Natural killer cell (primary cell): ENCODE data around the gene PADI1. TPM values are rescaled to one million over a fixed set of nuclear protein-coding genes. Genes with fewer than 3 reads are reported as not detected.
"Not testable (repeated sequence)": the region's sequence is repeated elsewhere in the genome, so short reads cannot be mapped to it uniquely, and the experiment has no call there.

ENCODE experiments used
- ATAC-seq, 3 donors: fragments of 150-1000 bp in 2 of 3; fragments of 200-7000 bp in 1 of 3; cut with Tn5 transposase; 1 replicate in 1 of 3; 2 replicates in 2 of 3; pipeline ENCODE4 v1.10.0; 2021; ENCODE audit warnings: mild to moderate bottlenecking in 2 of 3, moderate library complexity in 2 of 3
- DNase-seq, 2 donors: peaks; one replicate each; pipeline versions ENCODE4 v3.0.0 to v3.0.0-alpha.2; 2013 to 2021; ENCODE audit warnings: mixed read lengths in 1 of 2
- H3K27ac ChIP-seq: one replicate; pipeline ENCODE4 v1.5.1; 2013; ENCODE audit warnings: mild to moderate bottlenecking, low read length
- H3K27me3 ChIP-seq: one replicate; pipeline ENCODE4 v1.6.1; 2013; ENCODE audit warnings: low read length; ENCODE audit not compliant: control insufficient read depth, insufficient read depth
- H3K36me3 ChIP-seq: one replicate; pipeline ENCODE4 v1.6.1; 2013; ENCODE audit warnings: low read length; ENCODE audit not compliant: control insufficient read depth, insufficient read depth
- H3K4me1 ChIP-seq: one replicate; pipeline ENCODE4 v1.6.1; 2013; ENCODE audit warnings: low read length; ENCODE audit not compliant: control insufficient read depth, insufficient read depth
- H3K4me3 ChIP-seq: one replicate; pipeline ENCODE4 v1.5.1; 2013; ENCODE audit warnings: low read length
- H3K9me3 ChIP-seq: one replicate; pipeline ENCODE4 v1.6.1; 2013; ENCODE audit warnings: low read length; ENCODE audit not compliant: control insufficient read depth, insufficient read depth
- H3K27ac Mint-ChIP-seq, 2 donors: one replicate each; pipeline ENCODE4 v1.8.0; 2022; ENCODE audit warnings: mild to moderate bottlenecking in 2 of 2, mixed read lengths in 2 of 2, moderate library complexity in 1 of 2
- H3K27me3 Mint-ChIP-seq, 2 donors: one replicate each; pipeline ENCODE4 v1.8.0; 2022; ENCODE audit warnings: low read depth in 2 of 2, mixed read lengths in 2 of 2
- H3K36me3 Mint-ChIP-seq: one replicate; pipeline ENCODE4 v1.8.0; 2022; ENCODE audit warnings: mixed read lengths
- H3K4me1 Mint-ChIP-seq, 2 donors: one replicate each; pipeline ENCODE4 v1.8.0; 2022; ENCODE audit warnings: mixed read lengths in 2 of 2
- H3K4me3 Mint-ChIP-seq: one replicate; pipeline ENCODE4 v1.8.0; 2022; ENCODE audit warnings: mild to moderate bottlenecking, moderate library complexity, mixed read lengths
- H3K9me3 Mint-ChIP-seq, 2 donors: one replicate each; pipeline ENCODE4 v1.8.0; 2022; ENCODE audit warnings: mixed read lengths in 2 of 2
- WGBS: methylation state at CpG from one replicate; pipeline ENCODE4 v1.1.7; 2013; ENCODE audit warnings: missing lambda C conversion rate; ENCODE audit not compliant: insufficient coverage; 5-methylcytosine and 5-hydroxymethylcytosine counted together
- intact Hi-C: fragments of 100-400 bp; cut with micrococcal nuclease; formaldehyde crosslinking; loops from one replicate; pipeline ENCODE4 v1.14.2; 2022
- total RNA-seq, 4 donors: library from RNA; stranded (reverse); fragments of 120-200 nt in 1 of 4; gene quantifications; one replicate each; pipeline versions ENCODE4 v1.2.3 to v1.2.4, GENCODE V29; 2013 to 2022
- TF ChIP-seq, protein P1 (sequence below): fragments of 200-600 bp; IDR thresholded peaks from one replicate; pipeline ENCODE4 v1.8.0; 2022; ENCODE audit warnings: antibody characterized with exemption

Gene PADI1
- total RNA-seq, 3 donors from 2014 or later (not counting 1 experiment from before 2014, with no cell fraction given) = not detected

DNA sequence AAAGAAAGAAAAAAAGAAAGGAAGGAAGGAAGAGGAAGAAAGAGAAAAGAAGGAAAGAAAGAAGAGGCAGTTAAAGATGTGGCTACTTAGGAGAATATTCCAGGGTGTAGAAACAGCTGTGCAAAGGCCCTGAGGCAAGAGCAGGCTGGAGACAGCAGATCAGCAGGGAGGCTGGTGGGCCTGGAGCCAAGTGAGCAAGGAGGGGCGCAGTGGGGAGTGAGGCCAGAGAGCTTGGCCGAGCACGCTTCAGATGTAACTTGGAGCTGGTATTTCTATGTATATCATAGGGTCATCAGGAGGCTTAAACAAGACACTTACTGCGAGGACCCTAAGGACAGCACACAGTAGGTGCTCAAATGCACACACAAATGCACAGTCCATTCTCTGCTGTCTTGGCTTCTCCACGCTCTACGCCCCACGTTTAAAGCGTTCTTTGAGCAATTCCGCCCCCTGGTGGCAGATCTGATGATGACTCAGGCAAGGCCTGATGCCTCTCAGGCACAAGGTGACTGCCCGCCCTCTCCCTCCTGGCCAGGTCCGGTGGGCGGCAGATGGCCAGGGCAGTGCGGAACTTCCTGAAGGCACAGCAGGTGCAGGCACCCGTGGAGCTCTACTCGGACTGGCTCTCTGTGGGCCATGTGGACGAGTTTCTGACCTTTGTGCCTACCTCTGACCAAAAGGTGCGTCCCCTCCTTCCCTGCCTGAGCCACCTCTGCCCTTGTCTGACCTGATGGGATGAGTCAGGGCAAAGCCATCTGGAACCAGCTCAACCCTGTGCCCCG is 32.0 kb downstream of the PADI1 start:
- H3K36me3 Mint-ChIP-seq = no peaks in the 10 kb centered on the region
- intact Hi-C loops = loop anchor here (1.0 to 5.0 kb wide), 2 partner anchors 112 to 285 kb away; no protein-coding TSS in a partner anchor
- ATAC-seq = peak; percentile 72 to 89 (median 79)
- H3K27ac ChIP-seq = no peak overlapping the region
- H3K9me3 Mint-ChIP-seq = no peaks in the 10 kb centered on the region
- TF ChIP-seq, protein P1, sequence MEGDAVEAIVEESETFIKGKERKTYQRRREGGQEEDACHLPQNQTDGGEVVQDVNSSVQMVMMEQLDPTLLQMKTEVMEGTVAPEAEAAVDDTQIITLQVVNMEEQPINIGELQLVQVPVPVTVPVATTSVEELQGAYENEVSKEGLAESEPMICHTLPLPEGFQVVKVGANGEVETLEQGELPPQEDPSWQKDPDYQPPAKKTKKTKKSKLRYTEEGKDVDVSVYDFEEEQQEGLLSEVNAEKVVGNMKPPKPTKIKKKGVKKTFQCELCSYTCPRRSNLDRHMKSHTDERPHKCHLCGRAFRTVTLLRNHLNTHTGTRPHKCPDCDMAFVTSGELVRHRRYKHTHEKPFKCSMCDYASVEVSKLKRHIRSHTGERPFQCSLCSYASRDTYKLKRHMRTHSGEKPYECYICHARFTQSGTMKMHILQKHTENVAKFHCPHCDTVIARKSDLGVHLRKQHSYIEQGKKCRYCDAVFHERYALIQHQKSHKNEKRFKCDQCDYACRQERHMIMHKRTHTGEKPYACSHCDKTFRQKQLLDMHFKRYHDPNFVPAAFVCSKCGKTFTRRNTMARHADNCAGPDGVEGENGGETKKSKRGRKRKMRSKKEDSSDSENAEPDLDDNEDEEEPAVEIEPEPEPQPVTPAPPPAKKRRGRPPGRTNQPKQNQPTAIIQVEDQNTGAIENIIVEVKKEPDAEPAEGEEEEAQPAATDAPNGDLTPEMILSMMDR = peak; percentile 89
- no peak overlapping the region for H3K4me3 Mint-ChIP-seq
- no peaks in the 10 kb centered on the region for H3K27me3 ChIP-seq
- peaks cover 0 to 4% of the 10 kb centered on the region in 2 donors for H3K27me3 Mint-ChIP-seq
- H3K4me1 Mint-ChIP-seq = no peaks in the 10 kb centered on the region
- no peaks in the 10 kb centered on the region for H3K9me3 ChIP-seq
- no peaks in the 10 kb centered on the region for H3K36me3 ChIP-seq
- no peak overlapping the region for H3K4me3 ChIP-seq
- DNase-seq = peak; percentile 81 to 89
- H3K27ac Mint-ChIP-seq = no peak overlapping the region
- H3K4me1 ChIP-seq = no peaks in the 10 kb centered on the region
- WGBS = 25% methylated on average over 18 of the region's 18 CpGs

DNA sequence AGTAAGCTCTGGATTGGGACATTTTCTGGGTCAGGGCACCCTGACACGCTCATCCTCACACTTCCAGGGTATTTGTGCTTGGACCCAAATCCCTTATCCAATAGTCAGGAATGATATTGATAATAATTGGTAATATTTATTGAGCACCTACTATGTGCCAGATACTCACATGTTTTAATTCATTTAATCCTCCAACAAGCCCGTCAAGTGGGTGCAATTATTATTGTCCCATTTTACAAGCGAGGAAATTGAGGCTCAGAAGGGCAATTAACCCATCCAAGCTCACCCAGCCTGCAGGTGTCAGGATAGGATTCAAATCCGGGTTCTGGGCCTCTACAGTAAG is 32.6 kb downstream of the PADI1 start:
- 78% methylated on average over 3 of the region's 4 CpGs for WGBS
- Histone ChIP-seq H3K27me3 (no peaks in the 10 kb centered on the region), H3K4me3 (no peak overlapping the region), H3K27ac (no peak overlapping the region), H3K4me1 (no peaks in the 10 kb centered on the region), H3K36me3 (no peaks in the 10 kb centered on the region), H3K9me3 (no peaks in the 10 kb centered on the region)
- peaks cover 0 to 4% of the 10 kb centered on the region in 2 donors for H3K27me3 Mint-ChIP-seq
- no peaks in the 10 kb centered on the region for H3K36me3 Mint-ChIP-seq
- TF ChIP-seq, protein P1 = no peak
- no peaks in the 10 kb centered on the region for H3K9me3 Mint-ChIP-seq
- H3K4me1 Mint-ChIP-seq = no peaks in the 10 kb centered on the region
- intact Hi-C loops = loop anchor here (1.0 to 5.0 kb wide), 2 partner anchors 112 to 285 kb away; no protein-coding TSS in a partner anchor
- H3K4me3 Mint-ChIP-seq = no peak overlapping the region
- DNase-seq (no peak), ATAC-seq (no peak)
- H3K27ac Mint-ChIP-seq = no peak overlapping the region

DNA sequence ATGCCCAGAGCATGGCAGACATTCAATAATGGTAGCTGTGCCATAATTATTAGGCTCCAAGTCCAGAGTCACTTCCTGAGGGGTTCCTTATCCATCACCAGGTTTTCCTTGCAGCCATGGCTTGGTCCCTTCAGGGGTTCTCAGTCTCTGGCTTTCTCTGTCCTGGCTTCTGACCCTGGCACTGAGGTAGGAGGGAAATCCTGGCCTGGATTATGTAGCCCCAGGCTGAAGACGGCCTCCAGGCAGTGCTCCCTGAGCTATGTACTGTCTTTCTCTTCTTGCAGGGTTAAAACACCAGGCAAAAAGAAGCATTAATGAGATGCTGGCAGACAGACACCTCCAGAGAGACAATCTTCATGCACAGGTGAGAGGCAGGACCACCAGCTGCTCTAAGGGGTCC is 34.5 kb downstream of the PADI1 start:
- no peaks in the 10 kb centered on the region for H3K36me3 Mint-ChIP-seq

DNA sequence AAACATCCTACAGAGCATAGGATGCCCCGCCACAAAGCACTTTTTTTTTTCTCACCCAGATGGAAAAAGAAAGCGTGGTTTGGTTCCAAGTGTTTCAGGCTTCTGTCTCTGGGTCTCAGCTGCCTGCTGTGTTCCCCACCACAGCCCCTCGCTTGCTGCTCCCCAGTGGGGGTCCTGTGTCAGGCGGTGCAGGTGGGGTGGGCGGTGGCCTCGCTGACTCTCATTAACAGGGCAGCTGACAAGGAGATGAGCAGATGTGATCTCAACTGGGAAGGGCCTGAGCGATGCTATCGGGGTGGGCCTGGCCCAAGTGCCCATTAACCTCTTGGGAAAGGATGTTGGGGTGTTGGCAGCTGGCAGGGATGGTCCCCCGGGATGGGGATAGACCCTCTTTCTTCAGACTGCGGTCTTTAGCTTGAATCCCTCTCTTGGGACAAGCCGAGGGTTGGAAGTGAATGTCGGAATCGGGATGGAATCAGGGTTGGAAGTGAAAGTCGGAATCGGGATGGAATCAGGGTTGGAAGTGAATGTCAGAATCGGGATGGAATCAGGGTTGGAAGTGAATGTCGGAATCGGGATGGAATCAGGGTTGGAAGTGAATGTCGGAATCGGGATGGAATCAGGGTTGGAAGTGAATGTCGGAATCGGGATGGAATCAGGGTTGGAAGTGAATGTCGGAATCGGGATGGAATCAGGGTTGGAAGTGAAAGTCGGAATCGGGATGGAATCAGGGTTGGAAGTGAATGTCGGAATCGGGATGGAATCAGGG is 36.3 kb downstream of the PADI1 start:
- H3K27ac Mint-ChIP-seq, ATAC-seq, H3K9me3 ChIP-seq, H3K27me3 Mint-ChIP-seq, intact Hi-C loops, H3K4me1 ChIP-seq, H3K36me3 Mint-ChIP-seq, H3K27ac ChIP-seq, DNase-seq, H3K9me3 Mint-ChIP-seq, H3K4me1 Mint-ChIP-seq, H3K4me3 Mint-ChIP-seq, H3K27me3 ChIP-seq, H3K36me3 ChIP-seq, H3K4me3 ChIP-seq: not testable (repeated sequence)
- 70% methylated on average over 26 of the region's 28 CpGs for WGBS

More for the DNA sequence above, 34.5 kb downstream of the PADI1 start:
- 48% methylated on average over 1 of the region's 1 CpG for WGBS
- Histone ChIP-seq H3K4me3 (no peak overlapping the region), H3K36me3 (no peaks in the 10 kb centered on the region), H3K4me1 (no peaks in the 10 kb centered on the region), H3K27ac (no peak overlapping the region), H3K9me3 (no peaks in the 10 kb centered on the region), H3K27me3 (no peaks in the 10 kb centered on the region)
- intact Hi-C loops = loop anchor here (5.0 kb wide), 1 partner anchor 287 kb away; no protein-coding TSS in a partner anchor
- no peaks in the 10 kb centered on the region for H3K9me3 Mint-ChIP-seq
- ATAC-seq = peak in 1 of 3 donors; percentile 50
- DNase-seq = peak in 1 of 2 donors; percentile 16
- no peak overlapping the region for H3K27ac Mint-ChIP-seq
- no peaks in the 10 kb centered on the region for H3K4me1 Mint-ChIP-seq
- peaks cover 0 to 4% of the 10 kb centered on the region in 2 donors for H3K27me3 Mint-ChIP-seq
- TF ChIP-seq, protein P1 = no peak
- no peak overlapping the region for H3K4me3 Mint-ChIP-seq

DNA sequence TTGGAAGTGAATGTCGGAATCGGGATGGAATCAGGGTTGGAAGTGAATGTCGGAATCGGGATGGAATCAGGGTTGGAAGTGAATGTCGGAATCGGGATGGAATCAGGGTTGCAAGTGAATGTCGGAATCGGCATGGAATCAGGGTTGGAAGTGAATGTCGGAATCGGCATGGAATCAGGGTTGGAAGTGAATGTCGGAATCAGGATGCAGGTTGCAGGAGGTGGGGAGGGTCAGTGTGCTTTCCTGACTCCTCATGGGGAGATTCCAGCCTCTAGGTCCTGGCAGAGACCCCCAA is 36.8 kb downstream of the PADI1 start:
- intact Hi-C loops, H3K27me3 ChIP-seq, ATAC-seq, H3K9me3 ChIP-seq, H3K4me3 Mint-ChIP-seq, H3K9me3 Mint-ChIP-seq, H3K27ac Mint-ChIP-seq, H3K4me1 ChIP-seq, DNase-seq, H3K36me3 Mint-ChIP-seq, H3K36me3 ChIP-seq, H3K27ac ChIP-seq, H3K4me3 ChIP-seq, H3K27me3 Mint-ChIP-seq, H3K4me1 Mint-ChIP-seq: not testable (repeated sequence)
- 85% methylated on average over 11 of the region's 11 CpGs for WGBS
